ENCODE results near the gene NFIA.

The NFIA gene

GRCh38 chr1:61192663-61193330 lies 110.4 kb downstream of the NFIA start:
- H3K4me3 ChIP-seq, result no peak overlapping the region
- no peak overlapping the region for H3K9ac ChIP-seq (ENCODE audit: insufficient read length)
- no peak for DNase-seq (ENCODE audit: low read depth, low spot score)
- H3K9me3 ChIP-seq (ENCODE audit: low read depth, low read length), result no peaks in the 10 kb centered on the region
- H3K36me3 ChIP-seq (ENCODE audit: insufficient read depth, low read length), result no peaks in the 10 kb centered on the region
- H3K27ac ChIP-seq, result no peak overlapping the region; the same call in 1 of the 2 replicates
- TF ChIP-seq POLR2AphosphoS5 (IDR thresholded peaks at IDR 0.05; ENCODE audit: borderline replicate concordance, low read depth, low read length) (no peak), EZH2 (IDR thresholded peaks at IDR 0.05) (no peak), FOXP2 (optimal IDR thresholded peaks at IDR 0.05; ENCODE audit: control extremely low read depth, extremely low read length, insufficient read depth) (no peak)

- no peaks in the 10 kb centered on the region for H3K36me3 ChIP-seq (ENCODE audit: insufficient read depth, low read length)
- DNase-seq (ENCODE audit: low read depth, low spot score), result no peak
- TF ChIP-seq FOXP2 (optimal IDR thresholded peaks at IDR 0.05; ENCODE audit: control extremely low read depth, extremely low read length, insufficient read depth) (no peak), POLR2AphosphoS5 (IDR thresholded peaks at IDR 0.05; ENCODE audit: borderline replicate concordance, low read depth, low read length) (no peak), EZH2 (IDR thresholded peaks at IDR 0.05) (no peak)
- no peak overlapping the region for H3K9ac ChIP-seq (ENCODE audit: insufficient read length)
- no peak overlapping the region for H3K4me3 ChIP-seq
- no peak overlapping the region for H3K27ac ChIP-seq
- H3K9me3 ChIP-seq (ENCODE audit: low read depth, low read length), result no peaks in the 10 kb centered on the region
These were observed 111.4 kb downstream of the NFIA start for GRCh38 chr1:61193808-61194207.

GRCh38 chr1:61198554-61198953 lies 116.2 kb downstream of the NFIA start:
- no peak overlapping the region for H3K27ac ChIP-seq
- no peak for TF ChIP-seq POLR2AphosphoS5 (IDR thresholded peaks at IDR 0.05; ENCODE audit: borderline replicate concordance, low read depth, low read length)
- TF ChIP-seq EZH2 (IDR thresholded peaks at IDR 0.05), result no peak
- no peak for TF ChIP-seq FOXP2 (optimal IDR thresholded peaks at IDR 0.05; ENCODE audit: control extremely low read depth, extremely low read length, insufficient read depth)
- H3K9me3 ChIP-seq (ENCODE audit: low read depth, low read length), result no peaks in the 10 kb centered on the region
- no peak for DNase-seq (ENCODE audit: low read depth, low spot score)
- no peaks in the 10 kb centered on the region for H3K36me3 ChIP-seq (ENCODE audit: insufficient read depth, low read length)
- no peak overlapping the region for H3K4me3 ChIP-seq
- H3K9ac ChIP-seq (ENCODE audit: insufficient read length), result no peak overlapping the region

- Histone ChIP-seq H3K4me3 (no peak overlapping the region), H3K27ac (no peak overlapping the region), H3K9ac (ENCODE audit: insufficient read length) (no peak overlapping the region), H3K9me3 (ENCODE audit: low read depth, low read length) (no peaks in the 10 kb centered on the region), H3K36me3 (ENCODE audit: insufficient read depth, low read length) (no peaks in the 10 kb centered on the region)
- no peak for TF ChIP-seq POLR2AphosphoS5 (IDR thresholded peaks at IDR 0.05; ENCODE audit: borderline replicate concordance, low read depth, low read length)
- TF ChIP-seq EZH2 (IDR thresholded peaks at IDR 0.05), result no peak
- no peak for TF ChIP-seq FOXP2 (optimal IDR thresholded peaks at IDR 0.05; ENCODE audit: control extremely low read depth, extremely low read length, insufficient read depth)
- no peak for DNase-seq (ENCODE audit: low read depth, low spot score)
These were observed 118.7 kb downstream of the NFIA start for GRCh38 chr1:61201035-61201434.

GRCh38 chr1:61202854-61203598 lies 120.7 kb downstream of the NFIA start:
- no peak for DNase-seq (ENCODE audit: low read depth, low spot score)
- no peak for TF ChIP-seq FOXP2 (optimal IDR thresholded peaks at IDR 0.05; ENCODE audit: control extremely low read depth, extremely low read length, insufficient read depth)
- TF ChIP-seq EZH2 (IDR thresholded peaks at IDR 0.05), result no peak
- no peak for TF ChIP-seq POLR2AphosphoS5 (IDR thresholded peaks at IDR 0.05; ENCODE audit: borderline replicate concordance, low read depth, low read length)
- peak overlapping the region; percentile 76 for H3K27ac ChIP-seq
- peak overlapping the region; percentile 54 for H3K9ac ChIP-seq (ENCODE audit: insufficient read length)
- peak overlapping the region; percentile 74 for H3K4me3 ChIP-seq
- no peaks in the 10 kb centered on the region for H3K36me3 ChIP-seq (ENCODE audit: insufficient read depth, low read length)
- no peaks in the 10 kb centered on the region for H3K9me3 ChIP-seq (ENCODE audit: low read depth, low read length)

- Histone ChIP-seq H3K4me3 (no peak overlapping the region), H3K27ac (no peak overlapping the region)
- TF ChIP-seq POLR2AphosphoS5 (IDR thresholded peaks at IDR 0.05; ENCODE audit: borderline replicate concordance, low read depth, low read length) (no peak), EZH2 (IDR thresholded peaks at IDR 0.05) (no peak), FOXP2 (optimal IDR thresholded peaks at IDR 0.05; ENCODE audit: control extremely low read depth, extremely low read length, insufficient read depth) (no peak)
These were observed 122.2 kb downstream of the NFIA start for GRCh38 chr1:61204528-61204927.

GRCh38 chr1:61207416-61207815 lies 125.1 kb downstream of the NFIA start:
- no peak overlapping the region for H3K9ac ChIP-seq (ENCODE audit: insufficient read length)
- no peak for TF ChIP-seq EZH2 (IDR thresholded peaks at IDR 0.05)
- no peak for TF ChIP-seq POLR2AphosphoS5 (IDR thresholded peaks at IDR 0.05; ENCODE audit: borderline replicate concordance, low read depth, low read length)
- no peak for TF ChIP-seq FOXP2 (optimal IDR thresholded peaks at IDR 0.05; ENCODE audit: control extremely low read depth, extremely low read length, insufficient read depth)
- no peak for DNase-seq (ENCODE audit: low read depth, low spot score)
- no peak overlapping the region for H3K4me3 ChIP-seq
- H3K36me3 ChIP-seq (ENCODE audit: insufficient read depth, low read length), result no peaks in the 10 kb centered on the region
- no peak overlapping the region for H3K27ac ChIP-seq
- no peaks in the 10 kb centered on the region for H3K9me3 ChIP-seq (ENCODE audit: low read depth, low read length)

More at GRCh38 chr1:61204528-61204927, 122.2 kb downstream of the NFIA start:
- no peak overlapping the region for H3K9ac ChIP-seq (ENCODE audit: insufficient read length)
- no peak for DNase-seq (ENCODE audit: low read depth, low spot score)
- no peaks in the 10 kb centered on the region for H3K9me3 ChIP-seq (ENCODE audit: low read depth, low read length)
- H3K36me3 ChIP-seq (ENCODE audit: insufficient read depth, low read length), result no peaks in the 10 kb centered on the region

- H3K27ac ChIP-seq, result no peak overlapping the region
- no peak overlapping the region for H3K9ac ChIP-seq (ENCODE audit: insufficient read length)
- DNase-seq (ENCODE audit: low read depth, low spot score), result no peak
- TF ChIP-seq FOXP2 (optimal IDR thresholded peaks at IDR 0.05; ENCODE audit: control extremely low read depth, extremely low read length, insufficient read depth), result no peak
- TF ChIP-seq POLR2AphosphoS5 (IDR thresholded peaks at IDR 0.05; ENCODE audit: borderline replicate concordance, low read depth, low read length), result no peak
- TF ChIP-seq EZH2 (IDR thresholded peaks at IDR 0.05), result no peak
- no peaks in the 10 kb centered on the region for H3K36me3 ChIP-seq (ENCODE audit: insufficient read depth, low read length)
- H3K4me3 ChIP-seq, result no peak overlapping the region
- H3K9me3 ChIP-seq (ENCODE audit: low read depth, low read length), result no peaks in the 10 kb centered on the region
These were observed 125.8 kb downstream of the NFIA start for GRCh38 chr1:61208172-61208571.
